GM23338 (cell line): Measurements from ENCODE around the gene PRR13. TPM values are rescaled to one million over a fixed set of nuclear protein-coding genes. Genes with fewer than 3 reads are reported as not detected.

Source experiments
- ATAC-seq: fragments of 200-7000 bp; cut with Tn5 transposase; 3 replicates; pipeline ENCODE4 v1.9.1; 2020
- DNase-seq: peaks from one replicate; pipeline ENCODE4 v3.0.0-alpha.2; 2015; ENCODE audit warnings: low spot score
- H2AFZ ChIP-seq: fragments of 200-600 bp; sonication (generic); 2 replicates; pipeline ENCODE4 v1.8.0; 2016; ENCODE audit warnings: antibody characterized with exemption, mild to moderate bottlenecking, moderate library complexity
- H3F3A ChIP-seq: fragments of 200-600 bp; sonication (generic); replicated peaks from 2 replicates; pipeline ENCODE4 v1.8.0; 2017; ENCODE audit warnings: antibody characterized with exemption, mixed run types, low read depth
- H3K27ac ChIP-seq: fragments of 200-600 bp; sonication (generic); 2 replicates; pipeline ENCODE4 v1.6.1; 2016; ENCODE audit warnings: low read depth
- H3K27me3 ChIP-seq: fragments of 200-600 bp; sonication (generic); 2 replicates; pipeline ENCODE4 v1.8.0; 2016; ENCODE audit warnings: mild to moderate bottlenecking, mixed run types, moderate library complexity; ENCODE audit not compliant: insufficient read depth
- H3K36me3 ChIP-seq: fragments of 200-600 bp; sonication (generic); 2 replicates; pipeline ENCODE4 v1.8.0; 2016; ENCODE audit warnings: mild to moderate bottlenecking; ENCODE audit not compliant: insufficient read depth
- H3K4me1 ChIP-seq: fragments of 200-600 bp; sonication (generic); 2 replicates; pipeline ENCODE4 v1.8.0; 2016; ENCODE audit warnings: mild to moderate bottlenecking, moderate library complexity; ENCODE audit not compliant: insufficient read depth
- H3K4me2 ChIP-seq: fragments of 200-600 bp; sonication (generic); 2 replicates; pipeline ENCODE4 v1.7.1; 2017; ENCODE audit warnings: mixed run types
- H3K4me3 ChIP-seq: fragments of 200-600 bp; sonication (generic); 2 replicates; pipeline ENCODE4 v1.6.1; 2016; ENCODE audit warnings: mixed run types
- H3K79me2 ChIP-seq: fragments of 200-600 bp; sonication (generic); replicated peaks from 2 replicates; pipeline ENCODE4 v1.8.0; 2017; ENCODE audit warnings: mild to moderate bottlenecking; ENCODE audit not compliant: insufficient read depth
- H3K9me2 ChIP-seq: fragments of 200-600 bp; sonication (generic); 2 replicates; pipeline ENCODE4 v1.8.0; 2017; ENCODE audit not compliant: insufficient read depth
- H4K20me1 ChIP-seq: fragments of 200-600 bp; sonication (generic); replicated peaks from 2 replicates; pipeline ENCODE4 v1.8.0; 2017; ENCODE audit warnings: mild to moderate bottlenecking; ENCODE audit not compliant: insufficient read depth
- H3K27ac Mint-ChIP-seq: 2 replicates; pipeline ENCODE4 v1.8.0; 2020; ENCODE audit warnings: inconsistent platforms, mild to moderate bottlenecking, moderate library complexity, mixed read lengths
- H3K27me3 Mint-ChIP-seq: 3 replicates; pipeline ENCODE4 v1.8.0; 2022; ENCODE audit warnings: low read depth, mild to moderate bottlenecking, moderate library complexity, mixed read lengths, inconsistent platforms; ENCODE audit not compliant: insufficient read depth, poor library complexity
- H3K36me3 Mint-ChIP-seq: 3 replicates; pipeline ENCODE4 v1.8.0; 2021; ENCODE audit warnings: low read depth, mild to moderate bottlenecking, inconsistent platforms, moderate library complexity, mixed read lengths
- H3K4me1 Mint-ChIP-seq: 3 replicates; pipeline ENCODE4 v1.8.0; 2020; ENCODE audit warnings: mild to moderate bottlenecking, inconsistent platforms, mixed read lengths
- H3K4me3 Mint-ChIP-seq: 3 replicates; pipeline ENCODE4 v1.8.0; 2021; ENCODE audit warnings: moderate library complexity, mild to moderate bottlenecking, inconsistent platforms, mixed read lengths
- H3K9me3 Mint-ChIP-seq: 3 replicates; pipeline ENCODE4 v1.8.0; 2020; ENCODE audit warnings: moderate library complexity, mild to moderate bottlenecking, inconsistent platforms, mixed read lengths
- EZH2phosphoT487 ChIP-seq: fragments of 200-600 bp; sonication (generic); IDR thresholded peaks from one replicate; pipeline ENCODE4 v1.8.1; 2018; ENCODE audit warnings: antibody characterized with exemption; ENCODE audit not compliant: unreplicated experiment
- NANOG ChIP-seq: IDR thresholded peaks from 2 replicates; pipeline ENCODE4 v1.6.1; 2016; ENCODE audit warnings: antibody characterized with exemption, borderline replicate concordance
- POLR2AphosphoS5 ChIP-seq: IDR thresholded peaks from 2 replicates; pipeline ENCODE4 v1.6.1; 2016; ENCODE audit warnings: antibody characterized with exemption, low read depth
- STAT1 ChIP-seq: IDR thresholded peaks from one replicate; pipeline ENCODE4 v1.6.1; 2016; ENCODE audit warnings: antibody characterized with exemption; ENCODE audit not compliant: unreplicated experiment
- ZNF331 ChIP-seq: fragments of 250-450 bp; sonication (Bioruptor Pico); IDR thresholded peaks from 2 replicates; pipeline ENCODE4 v1.5.0; 2020; ENCODE audit warnings: low read depth, mild to moderate bottlenecking, moderate library complexity
- ZNF462 ChIP-seq: fragments of 250-450 bp; sonication (Bioruptor Pico); IDR thresholded peaks from 2 replicates; pipeline ENCODE4 v1.5.0; 2020; ENCODE audit warnings: mild to moderate bottlenecking, moderate library complexity
- polyA plus RNA-seq: library from polyadenylated mRNA; unstranded; fragments of >200 nt; fragmentation: Nextera tagmentation; extraction: Ambion mirVana; gene quantifications from 2 replicates; pipeline ENCODE4 v1.2.1, GENCODE V29; 2016
- total RNA-seq: library from RNA; depleted of rRNA; stranded (reverse); fragments of >200 nt; shearing (Covaris generic); gene quantifications from 2 replicates; pipeline ENCODE4 v1.2.3, GENCODE V29; 2014
- TF ChIP-seq, protein P1 (sequence below), 2 experiments: fragments of 200-600 bp in 1 of 2; sonication (generic) in 1 of 2; conservative IDR thresholded peaks; 2 replicates each; pipeline versions ENCODE4 v1.5.1 to v1.6.1; 2016 to 2017; ENCODE audit warnings: antibody characterized with exemption in 2 of 2, low read depth in 2 of 2, mild to moderate bottlenecking in 2 of 2, moderate library complexity in 1 of 2
- TF ChIP-seq, protein P2 (sequence below): IDR thresholded peaks from one replicate; pipeline ENCODE4 v1.6.1; 2018; ENCODE audit warnings: antibody characterized with exemption; ENCODE audit not compliant: unreplicated experiment
- TF ChIP-seq, protein P3 (sequence below): IDR thresholded peaks from 2 replicates; pipeline ENCODE4 v1.6.1; 2016; ENCODE audit warnings: antibody characterized with exemption

PRR13 gene
- total and polyA plus RNA-seq, 2 experiments from 2014 or later: 70.5 to 303 TPM

DNA sequence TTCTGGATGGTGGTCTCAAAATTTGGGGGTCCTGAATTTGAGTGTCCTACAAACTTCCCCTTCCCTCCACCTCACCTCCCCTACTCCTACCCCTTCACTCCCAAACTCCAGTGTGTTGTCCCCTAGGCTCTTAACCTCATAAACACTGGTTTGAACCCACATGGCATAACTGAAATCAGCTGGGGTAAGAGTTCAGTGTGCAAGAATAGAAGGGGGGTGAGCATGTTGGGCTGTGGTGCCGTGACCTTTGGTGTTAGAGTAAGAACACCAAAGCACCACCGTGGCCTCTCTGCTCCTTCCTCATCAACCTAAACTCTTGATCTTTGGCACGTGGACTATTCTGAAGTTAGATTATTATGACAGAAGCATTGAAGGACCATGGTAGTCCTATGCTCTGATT lies 21.4 kb downstream of the PRR13 start (continued):
- TF ChIP-seq, protein P1, sequence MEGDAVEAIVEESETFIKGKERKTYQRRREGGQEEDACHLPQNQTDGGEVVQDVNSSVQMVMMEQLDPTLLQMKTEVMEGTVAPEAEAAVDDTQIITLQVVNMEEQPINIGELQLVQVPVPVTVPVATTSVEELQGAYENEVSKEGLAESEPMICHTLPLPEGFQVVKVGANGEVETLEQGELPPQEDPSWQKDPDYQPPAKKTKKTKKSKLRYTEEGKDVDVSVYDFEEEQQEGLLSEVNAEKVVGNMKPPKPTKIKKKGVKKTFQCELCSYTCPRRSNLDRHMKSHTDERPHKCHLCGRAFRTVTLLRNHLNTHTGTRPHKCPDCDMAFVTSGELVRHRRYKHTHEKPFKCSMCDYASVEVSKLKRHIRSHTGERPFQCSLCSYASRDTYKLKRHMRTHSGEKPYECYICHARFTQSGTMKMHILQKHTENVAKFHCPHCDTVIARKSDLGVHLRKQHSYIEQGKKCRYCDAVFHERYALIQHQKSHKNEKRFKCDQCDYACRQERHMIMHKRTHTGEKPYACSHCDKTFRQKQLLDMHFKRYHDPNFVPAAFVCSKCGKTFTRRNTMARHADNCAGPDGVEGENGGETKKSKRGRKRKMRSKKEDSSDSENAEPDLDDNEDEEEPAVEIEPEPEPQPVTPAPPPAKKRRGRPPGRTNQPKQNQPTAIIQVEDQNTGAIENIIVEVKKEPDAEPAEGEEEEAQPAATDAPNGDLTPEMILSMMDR (conservative IDR thresholded peaks at IDR 0.05; ENCODE audit: low read depth in 2 of 2): no peak

DNA sequence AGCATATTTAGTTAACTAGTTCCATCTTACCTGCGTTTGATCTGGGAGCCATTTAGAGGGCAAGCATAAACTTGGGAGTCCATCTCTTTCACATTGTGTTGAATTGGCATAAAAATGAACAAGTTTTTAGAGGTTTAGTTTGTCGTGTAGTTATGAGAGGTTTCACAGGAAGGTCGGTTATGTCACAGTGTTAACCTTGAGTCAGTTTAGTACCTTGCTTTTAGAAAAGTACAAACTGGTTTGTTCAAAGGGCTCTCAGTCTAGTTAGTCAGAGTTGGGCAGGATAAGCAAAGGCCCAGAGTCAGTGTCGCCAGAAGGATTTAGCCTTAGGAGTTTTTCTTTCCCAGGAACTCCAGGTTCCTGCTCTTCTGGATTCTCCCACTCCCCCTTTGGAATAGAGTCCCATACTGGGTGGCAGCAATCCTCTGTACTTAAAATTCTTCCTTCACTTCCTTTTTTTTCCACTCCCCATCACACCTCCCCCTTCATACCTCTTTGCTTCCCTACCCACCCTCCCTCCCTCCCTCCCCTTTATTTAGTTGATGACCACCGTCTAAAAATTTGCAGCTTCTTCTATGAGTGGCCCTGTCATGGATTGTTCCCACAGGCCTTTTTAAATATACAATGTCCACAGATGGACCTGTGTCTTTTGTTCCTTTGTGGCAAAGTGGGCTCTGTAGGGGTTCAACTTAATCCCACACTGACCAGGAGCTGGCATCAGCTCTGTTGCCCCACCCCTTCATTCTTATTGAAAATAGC lies 22.4 kb downstream of the PRR13 start:
- Histone ChIP-seq H3K4me3 (no peak overlapping the region), H3K9me2 (no peaks in the 10 kb centered on the region), H3K27ac (peak overlapping the region; percentile 67), H3K4me2 (no peak overlapping the region), H2AFZ (no peak overlapping the region), H3K36me3 (peaks cover 97% of the 10 kb centered on the region), H3K27me3 (no peaks in the 10 kb centered on the region), H4K20me1 (peaks cover 91% of the 10 kb centered on the region), H3K4me1 (peaks cover 11% of the 10 kb centered on the region; the same call in 1 of the 2 replicates), H3K79me2 (peaks cover 95% of the 10 kb centered on the region), H3F3A (peaks cover 68% of the 10 kb centered on the region)
- no peak overlapping the region for H3K4me3 Mint-ChIP-seq
- peak; percentile 14 for ATAC-seq
- H3K9me3 Mint-ChIP-seq: no peaks in the 10 kb centered on the region
- H3K36me3 Mint-ChIP-seq: peaks cover 100% of the 10 kb centered on the region
- DNase-seq: no peak
- no peak for TF ChIP-seq EZH2phosphoT487
- TF ChIP-seq ZNF462: no peak
- no peak for TF ChIP-seq ZNF331 (CRISPR knock-in tag)
- TF ChIP-seq, protein P2, sequence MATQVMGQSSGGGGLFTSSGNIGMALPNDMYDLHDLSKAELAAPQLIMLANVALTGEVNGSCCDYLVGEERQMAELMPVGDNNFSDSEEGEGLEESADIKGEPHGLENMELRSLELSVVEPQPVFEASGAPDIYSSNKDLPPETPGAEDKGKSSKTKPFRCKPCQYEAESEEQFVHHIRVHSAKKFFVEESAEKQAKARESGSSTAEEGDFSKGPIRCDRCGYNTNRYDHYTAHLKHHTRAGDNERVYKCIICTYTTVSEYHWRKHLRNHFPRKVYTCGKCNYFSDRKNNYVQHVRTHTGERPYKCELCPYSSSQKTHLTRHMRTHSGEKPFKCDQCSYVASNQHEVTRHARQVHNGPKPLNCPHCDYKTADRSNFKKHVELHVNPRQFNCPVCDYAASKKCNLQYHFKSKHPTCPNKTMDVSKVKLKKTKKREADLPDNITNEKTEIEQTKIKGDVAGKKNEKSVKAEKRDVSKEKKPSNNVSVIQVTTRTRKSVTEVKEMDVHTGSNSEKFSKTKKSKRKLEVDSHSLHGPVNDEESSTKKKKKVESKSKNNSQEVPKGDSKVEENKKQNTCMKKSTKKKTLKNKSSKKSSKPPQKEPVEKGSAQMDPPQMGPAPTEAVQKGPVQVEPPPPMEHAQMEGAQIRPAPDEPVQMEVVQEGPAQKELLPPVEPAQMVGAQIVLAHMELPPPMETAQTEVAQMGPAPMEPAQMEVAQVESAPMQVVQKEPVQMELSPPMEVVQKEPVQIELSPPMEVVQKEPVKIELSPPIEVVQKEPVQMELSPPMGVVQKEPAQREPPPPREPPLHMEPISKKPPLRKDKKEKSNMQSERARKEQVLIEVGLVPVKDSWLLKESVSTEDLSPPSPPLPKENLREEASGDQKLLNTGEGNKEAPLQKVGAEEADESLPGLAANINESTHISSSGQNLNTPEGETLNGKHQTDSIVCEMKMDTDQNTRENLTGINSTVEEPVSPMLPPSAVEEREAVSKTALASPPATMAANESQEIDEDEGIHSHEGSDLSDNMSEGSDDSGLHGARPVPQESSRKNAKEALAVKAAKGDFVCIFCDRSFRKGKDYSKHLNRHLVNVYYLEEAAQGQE: no peak
- TF ChIP-seq, protein P3, sequence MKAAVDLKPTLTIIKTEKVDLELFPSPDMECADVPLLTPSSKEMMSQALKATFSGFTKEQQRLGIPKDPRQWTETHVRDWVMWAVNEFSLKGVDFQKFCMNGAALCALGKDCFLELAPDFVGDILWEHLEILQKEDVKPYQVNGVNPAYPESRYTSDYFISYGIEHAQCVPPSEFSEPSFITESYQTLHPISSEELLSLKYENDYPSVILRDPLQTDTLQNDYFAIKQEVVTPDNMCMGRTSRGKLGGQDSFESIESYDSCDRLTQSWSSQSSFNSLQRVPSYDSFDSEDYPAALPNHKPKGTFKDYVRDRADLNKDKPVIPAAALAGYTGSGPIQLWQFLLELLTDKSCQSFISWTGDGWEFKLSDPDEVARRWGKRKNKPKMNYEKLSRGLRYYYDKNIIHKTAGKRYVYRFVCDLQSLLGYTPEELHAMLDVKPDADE: no peak
- no peak for TF ChIP-seq NANOG
- TF ChIP-seq STAT1: no peak
- TF ChIP-seq POLR2AphosphoS5: no peak
- H3K27me3 Mint-ChIP-seq: peaks cover 2% of the 10 kb centered on the region
- peaks cover 52% of the 10 kb centered on the region for H3K4me1 Mint-ChIP-seq
- 0 out of 2 replicates have a peak overlapping the region, but pooled peaks have one; percentile 16 for H3K27ac Mint-ChIP-seq
